Tibial nerve (tissue), 4 donors: Measurements from ENCODE around the gene TENM4.

Experiments used
- EP300 ChIP-seq, 2 donors: sonication (generic); formaldehyde crosslinking; IDR thresholded peaks; one replicate each; pipeline ENCODE4 v1.6.1; 2017; ENCODE audit warnings: antibody characterized with exemption in 2 of 2, mild to moderate bottlenecking in 1 of 2
- POLR2A ChIP-seq, 2 donors: fragments of 450-650 bp; IDR thresholded peaks; one replicate each; pipeline ENCODE4 v1.6.1; 2017; ENCODE audit warnings: antibody characterized with exemption in 2 of 2, mild to moderate bottlenecking in 2 of 2, moderate library complexity in 2 of 2
- TF ChIP-seq, protein P1 (sequence below), 5 experiments: fragments of 200-600 bp in 3 of 5; fragments of 450-650 bp in 2 of 5; sonication (generic) in 3 of 5; IDR thresholded peaks; one replicate each; pipeline ENCODE4 v1.5.1; 2016 to 2019; ENCODE audit warnings: antibody characterized with exemption in 5 of 5, mild to moderate bottlenecking in 3 of 5, moderate library complexity in 2 of 5

DNA sequence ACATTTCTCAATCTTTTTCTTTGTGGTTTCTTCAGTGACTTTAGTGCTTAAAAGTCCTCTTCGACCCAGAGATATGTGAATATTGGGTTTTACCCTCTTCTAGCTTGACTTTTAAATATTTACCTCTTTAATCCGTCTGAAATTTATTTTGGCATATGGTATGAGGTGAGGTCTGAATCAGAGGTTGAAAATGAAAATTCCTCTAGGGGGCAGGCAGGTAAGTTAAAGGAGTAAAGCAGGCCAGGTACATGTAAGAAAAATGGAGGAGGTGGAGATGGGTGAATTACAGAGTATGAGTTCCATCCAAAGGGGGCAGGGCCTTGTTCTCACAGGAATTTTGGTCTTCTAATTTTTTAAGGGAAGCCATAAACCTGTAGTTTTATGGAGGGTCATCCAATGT is 602.4 kb downstream of the TENM4 start:
- TF ChIP-seq, protein P1, sequence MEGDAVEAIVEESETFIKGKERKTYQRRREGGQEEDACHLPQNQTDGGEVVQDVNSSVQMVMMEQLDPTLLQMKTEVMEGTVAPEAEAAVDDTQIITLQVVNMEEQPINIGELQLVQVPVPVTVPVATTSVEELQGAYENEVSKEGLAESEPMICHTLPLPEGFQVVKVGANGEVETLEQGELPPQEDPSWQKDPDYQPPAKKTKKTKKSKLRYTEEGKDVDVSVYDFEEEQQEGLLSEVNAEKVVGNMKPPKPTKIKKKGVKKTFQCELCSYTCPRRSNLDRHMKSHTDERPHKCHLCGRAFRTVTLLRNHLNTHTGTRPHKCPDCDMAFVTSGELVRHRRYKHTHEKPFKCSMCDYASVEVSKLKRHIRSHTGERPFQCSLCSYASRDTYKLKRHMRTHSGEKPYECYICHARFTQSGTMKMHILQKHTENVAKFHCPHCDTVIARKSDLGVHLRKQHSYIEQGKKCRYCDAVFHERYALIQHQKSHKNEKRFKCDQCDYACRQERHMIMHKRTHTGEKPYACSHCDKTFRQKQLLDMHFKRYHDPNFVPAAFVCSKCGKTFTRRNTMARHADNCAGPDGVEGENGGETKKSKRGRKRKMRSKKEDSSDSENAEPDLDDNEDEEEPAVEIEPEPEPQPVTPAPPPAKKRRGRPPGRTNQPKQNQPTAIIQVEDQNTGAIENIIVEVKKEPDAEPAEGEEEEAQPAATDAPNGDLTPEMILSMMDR (IDR thresholded peaks at IDR 0.05) = no peak
- TF ChIP-seq POLR2A (IDR thresholded peaks at IDR 0.05) (no peak), EP300 (IDR thresholded peaks at IDR 0.05) (no peak)
